Activated CD4-positive, CD25-positive, alpha-beta regulatory T cell treated with anti-CD3 and anti-CD28 coated beads, Interleukin-2, amount 50 U/mL, for 72 hours (primary cell): Measurements from ENCODE around the gene KCNS3.
"Not testable (repeated sequence)": the region's sequence is repeated elsewhere in the genome, so short reads cannot be mapped to it uniquely, and the experiment has no call there.

Experiments
- DNase-seq: peaks from one replicate; pipeline ENCODE4 v3.0.0; 2021

The KCNS3 gene

GRCh38 chr2:17951563-17951962 is 73.1 kb downstream of the KCNS3 start:
- no peak for DNase-seq

GRCh38 chr2:17958466-17959092 is 80.1 kb downstream of the KCNS3 start:
- no peak for DNase-seq

GRCh38 chr2:17959356-17959755 is 80.9 kb downstream of the KCNS3 start:
- DNase-seq = no peak

- no peak for DNase-seq
These were observed 81.4 kb downstream of the KCNS3 start for GRCh38 chr2:17959833-17960232.

- DNase-seq = no peak
These were observed 82.5 kb downstream of the KCNS3 start for GRCh38 chr2:17960925-17961324.

GRCh38 chr2:17961789-17962188 is 83.3 kb downstream of the KCNS3 start:
- DNase-seq = no peak

- DNase-seq = no peak
These were observed 84.4 kb downstream of the KCNS3 start for GRCh38 chr2:17962876-17963275.

- DNase-seq = not testable (repeated sequence)
These were observed 85.1 kb downstream of the KCNS3 start for GRCh38 chr2:17963571-17963970.

- DNase-seq = no peak
These were observed 86.7 kb downstream of the KCNS3 start for GRCh38 chr2:17965196-17965595.

- DNase-seq = no peak
These were observed 88.3 kb downstream of the KCNS3 start for GRCh38 chr2:17966798-17967197.

GRCh38 chr2:17969661-17970060 is 91.2 kb downstream of the KCNS3 start:
- no peak for DNase-seq

- no peak for DNase-seq
These were observed 93.2 kb downstream of the KCNS3 start for GRCh38 chr2:17971531-17972125.

- no peak for DNase-seq
These were observed 94.5 kb downstream of the KCNS3 start for GRCh38 chr2:17972991-17973390.

- DNase-seq = no peak
These were observed 96.9 kb downstream of the KCNS3 start for GRCh38 chr2:17975401-17975800.

- no peak for DNase-seq
These were observed 98.6 kb downstream of the KCNS3 start for GRCh38 chr2:17976871-17977746.

- no peak for DNase-seq
These were observed 101.2 kb downstream of the KCNS3 start for GRCh38 chr2:17979707-17980106.

- DNase-seq = no peak
These were observed 103.5 kb downstream of the KCNS3 start for GRCh38 chr2:17981936-17982335.
